Stomach (tissue), 9 donors: ENCODE results near the gene BTBD3. TPM values are rescaled to one million over a fixed set of nuclear protein-coding genes. Genes with fewer than 3 reads are reported as not detected.

Source experiments
- DNase-seq, 2 donors: peaks; one replicate each; pipeline versions ENCODE4 v3.0.0 to v3.0.0-alpha.2; 2013 to 2019
- H3K27ac ChIP-seq, 5 donors: fragments of 200-600 bp in 4 of 5; sonication (generic) in 4 of 5; one replicate each; pipeline ENCODE4 v1.5.1; 2013 to 2019; ENCODE audit warnings: mild to moderate bottlenecking in 1 of 5, moderate library complexity in 1 of 5
- H3K27me3 ChIP-seq, 3 donors: fragments of 200-600 bp; sonication (generic); one replicate each; pipeline ENCODE4 v1.5.1; 2017 to 2019; ENCODE audit warnings: mixed run types in 1 of 3
- H3K36me3 ChIP-seq, 4 donors: fragments of 200-600 bp; sonication (generic); 1 replicate in 3 of 4; 2 replicates in 1 of 4; pipeline ENCODE4 v1.5.1; 2016 to 2019
- H3K4me1 ChIP-seq, 4 donors: fragments of 200-600 bp; sonication (generic); one replicate each; pipeline ENCODE4 v1.5.1; 2016 to 2019
- H3K4me3 ChIP-seq, 4 donors: fragments of 200-600 bp; sonication (generic) in 3 of 4; one replicate each; pipeline ENCODE4 v1.5.1; 2016 to 2019; ENCODE audit warnings: mild to moderate bottlenecking in 1 of 4
- H3K9me3 ChIP-seq, 4 donors: fragments of 200-600 bp; sonication (generic); one replicate each; pipeline ENCODE4 v1.5.1; 2016 to 2019
- EP300 ChIP-seq: sonication (generic); formaldehyde crosslinking; IDR thresholded peaks from one replicate; pipeline ENCODE4 v1.6.1; 2017; ENCODE audit warnings: antibody characterized with exemption
- POLR2A ChIP-seq, 4 donors: fragments of 450-650 bp; IDR thresholded peaks; one replicate each; pipeline ENCODE4 v1.6.1; 2016; ENCODE audit warnings: antibody characterized with exemption in 4 of 4, control low read depth in 2 of 4, mild to moderate bottlenecking in 1 of 4, moderate library complexity in 1 of 4
- POLR2AphosphoS5 ChIP-seq, 3 donors: sonication (generic); formaldehyde crosslinking; IDR thresholded peaks; one replicate each; pipeline ENCODE4 v1.6.1; 2016; ENCODE audit warnings: antibody characterized with exemption in 3 of 3
- WGBS, 5 donors: extraction: QIAGEN DNeasy Blood & Tissue Kit in 3 of 5; methylation state at CpG; one replicate each; pipeline versions ENCODE4 v1.1.5 to v1.1.7; 2013 to 2018; 5-methylcytosine and 5-hydroxymethylcytosine counted together
- intact Hi-C: fragments of 100-400 bp; cut with DNase I; formaldehyde crosslinking; loops from one replicate; pipeline ENCODE4 v1.15.1; 2023; ENCODE audit warnings: low total_unique reads
- polyA plus RNA-seq, 3 donors: library from polyadenylated mRNA; stranded (reverse); fragments of 200-250 nt; gene quantifications; one replicate each; pipeline ENCODE4 v1.2.3, GENCODE V29; 2013
- total RNA-seq, 5 donors: library from RNA; depleted of rRNA; stranded (reverse); fragments of >200 nt; gene quantifications; one replicate each; pipeline versions ENCODE4 v1.1.0 to v1.2.3, GENCODE V29; 2014 to 2016
- TF ChIP-seq, protein P1 (sequence below), 7 experiments: fragments of 450-650 bp in 4 of 7; fragments of 200-600 bp in 3 of 7; sonication (generic) in 3 of 7; IDR thresholded peaks; one replicate each; pipeline ENCODE4 v1.5.1; 2016 to 2019; ENCODE audit warnings: antibody characterized with exemption in 7 of 7, control low read depth in 2 of 7, mild to moderate bottlenecking in 1 of 7
- donor health status: healthy with polysubstance abuse.
- donor health status: Bipolar disorder and iron deficiency.
- donor health status: healthy.

The BTBD3 gene
- total and polyA plus RNA-seq, 8 donors, result 10.7 to 147 (median 26.7) TPM

DNA sequence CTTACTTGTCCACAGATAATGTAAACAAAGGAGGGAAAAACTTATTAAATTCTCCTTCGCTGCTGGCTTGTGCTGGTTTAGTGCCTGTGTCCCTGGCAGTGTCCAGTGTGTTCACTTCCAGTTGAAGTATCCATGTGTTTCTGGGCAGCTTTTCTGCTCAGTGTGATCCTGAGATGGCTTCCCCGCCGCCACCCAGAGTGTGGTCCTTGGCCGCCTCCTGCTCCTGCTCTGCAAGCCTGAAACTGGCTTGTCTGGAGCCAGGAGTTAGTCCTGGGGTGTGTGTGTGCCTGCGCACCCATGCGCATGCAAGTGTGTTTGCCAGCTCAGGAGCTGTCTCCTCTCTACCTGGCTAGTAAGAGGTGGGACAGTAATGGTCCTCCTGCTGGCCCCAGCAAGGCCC is 7.2 kb downstream of the BTBD3 start:
- no peak overlapping the region for H3K4me3 ChIP-seq
- H3K9me3 ChIP-seq, result no peaks in the 10 kb centered on the region
- peaks cover 0 to 62% (median 26%) of the 10 kb centered on the region in 4 donors for H3K4me1 ChIP-seq
- intact Hi-C loops, result no loop called here
- H3K27ac ChIP-seq, result no peak overlapping the region
- H3K27me3 ChIP-seq, result no peaks in the 10 kb centered on the region
- WGBS, 5 donors, result 81 to 89% (median 87%) methylated on average over 5 to 6 of the region's 6 CpGs
- no peak for DNase-seq
- TF ChIP-seq POLR2AphosphoS5 (IDR thresholded peaks at IDR 0.05), result no peak
- TF ChIP-seq EP300, result no peak
- no peak for TF ChIP-seq POLR2A (IDR thresholded peaks at IDR 0.05)
- TF ChIP-seq, protein P1, sequence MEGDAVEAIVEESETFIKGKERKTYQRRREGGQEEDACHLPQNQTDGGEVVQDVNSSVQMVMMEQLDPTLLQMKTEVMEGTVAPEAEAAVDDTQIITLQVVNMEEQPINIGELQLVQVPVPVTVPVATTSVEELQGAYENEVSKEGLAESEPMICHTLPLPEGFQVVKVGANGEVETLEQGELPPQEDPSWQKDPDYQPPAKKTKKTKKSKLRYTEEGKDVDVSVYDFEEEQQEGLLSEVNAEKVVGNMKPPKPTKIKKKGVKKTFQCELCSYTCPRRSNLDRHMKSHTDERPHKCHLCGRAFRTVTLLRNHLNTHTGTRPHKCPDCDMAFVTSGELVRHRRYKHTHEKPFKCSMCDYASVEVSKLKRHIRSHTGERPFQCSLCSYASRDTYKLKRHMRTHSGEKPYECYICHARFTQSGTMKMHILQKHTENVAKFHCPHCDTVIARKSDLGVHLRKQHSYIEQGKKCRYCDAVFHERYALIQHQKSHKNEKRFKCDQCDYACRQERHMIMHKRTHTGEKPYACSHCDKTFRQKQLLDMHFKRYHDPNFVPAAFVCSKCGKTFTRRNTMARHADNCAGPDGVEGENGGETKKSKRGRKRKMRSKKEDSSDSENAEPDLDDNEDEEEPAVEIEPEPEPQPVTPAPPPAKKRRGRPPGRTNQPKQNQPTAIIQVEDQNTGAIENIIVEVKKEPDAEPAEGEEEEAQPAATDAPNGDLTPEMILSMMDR (IDR thresholded peaks at IDR 0.05), result no peak
- H3K36me3 ChIP-seq, result peaks cover 11 to 41% (median 38%) of the 10 kb centered on the region in 4 donors

DNA sequence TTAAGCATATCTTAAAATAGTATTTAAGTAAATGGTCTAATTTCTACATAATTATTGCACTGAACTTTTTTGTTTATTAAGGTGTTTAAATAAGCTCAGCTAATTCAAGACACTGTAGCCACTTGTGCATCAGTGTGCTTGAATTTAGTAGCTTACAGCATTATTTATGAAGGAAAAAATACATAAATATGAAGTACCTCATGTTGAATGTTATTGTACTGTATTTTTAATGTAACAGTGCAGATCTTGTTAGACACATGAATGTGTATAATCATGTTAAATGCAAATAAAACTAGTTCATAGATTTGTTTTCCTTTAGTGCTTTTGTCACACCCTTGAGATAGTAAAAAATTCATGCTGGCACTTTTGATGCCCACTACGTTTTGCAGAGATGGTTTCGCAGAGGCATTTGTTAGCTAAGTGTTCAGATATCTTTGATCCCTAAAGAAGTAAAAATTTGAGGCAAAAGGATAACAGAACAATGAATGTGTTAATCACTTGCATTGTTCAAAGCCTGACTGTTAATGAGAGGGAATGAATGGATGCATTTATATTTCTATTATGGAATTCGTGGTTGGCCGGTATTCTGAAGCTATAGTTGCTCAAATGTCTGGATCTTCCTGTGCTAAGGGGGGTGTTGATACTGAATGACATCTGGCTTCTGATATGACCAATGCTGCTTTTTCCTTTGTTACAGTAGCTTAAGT is 8.8 kb downstream of the BTBD3 start:
- no peak for DNase-seq
- H3K27me3 ChIP-seq, result no peaks in the 10 kb centered on the region
- H3K4me3 ChIP-seq, result no peak overlapping the region
- TF ChIP-seq POLR2AphosphoS5 (IDR thresholded peaks at IDR 0.05) (no peak), POLR2A (IDR thresholded peaks at IDR 0.05) (no peak), EP300 (no peak)
- TF ChIP-seq, protein P1 (IDR thresholded peaks at IDR 0.05), result no peak
- peaks cover 11 to 41% (median 38%) of the 10 kb centered on the region in 4 donors for H3K36me3 ChIP-seq
- peaks cover 0 to 47% (median 21%) of the 10 kb centered on the region in 4 donors for H3K4me1 ChIP-seq
- 72 to 82% (median 75%) methylated on average over 4 of the region's 4 CpGs for WGBS, 5 donors
- H3K9me3 ChIP-seq, result no peaks in the 10 kb centered on the region
- no peak overlapping the region for H3K27ac ChIP-seq
- intact Hi-C loops, result no loop called here

DNA sequence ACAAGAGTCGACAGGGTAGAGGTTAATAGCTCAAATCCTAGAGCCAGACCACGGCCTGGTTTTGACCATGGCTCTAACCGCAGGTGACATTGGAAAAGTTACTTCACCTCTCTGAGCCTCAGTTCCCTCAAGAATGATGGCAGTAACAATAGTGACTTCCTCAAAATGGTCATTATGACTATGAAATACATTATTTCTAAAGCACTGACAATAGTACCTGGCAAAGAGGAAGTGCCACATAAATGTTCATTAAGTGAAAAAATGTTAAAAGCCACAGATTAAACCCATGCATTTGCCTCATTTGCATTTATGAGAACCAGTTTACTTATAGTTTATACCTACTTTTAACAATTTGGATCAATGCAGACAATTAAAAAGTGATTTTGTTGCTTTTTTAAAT is 12.3 kb downstream of the BTBD3 start:
- intact Hi-C loops, result no loop called here
- 88 to 93% (median 91%) methylated on average over 3 of the region's 3 CpGs for WGBS, 5 donors
- Histone ChIP-seq H3K9me3 (no peaks in the 10 kb centered on the region), H3K27me3 (no peaks in the 10 kb centered on the region), H3K27ac (no peak overlapping the region), H3K4me1 (peaks cover 0 to 17% (median 7%) of the 10 kb centered on the region in 4 donors), H3K36me3 (peaks cover 0 to 21% (median 19%) of the 10 kb centered on the region in 4 donors), H3K4me3 (no peak overlapping the region)
- TF ChIP-seq EP300, result no peak
- DNase-seq, result no peak

DNA sequence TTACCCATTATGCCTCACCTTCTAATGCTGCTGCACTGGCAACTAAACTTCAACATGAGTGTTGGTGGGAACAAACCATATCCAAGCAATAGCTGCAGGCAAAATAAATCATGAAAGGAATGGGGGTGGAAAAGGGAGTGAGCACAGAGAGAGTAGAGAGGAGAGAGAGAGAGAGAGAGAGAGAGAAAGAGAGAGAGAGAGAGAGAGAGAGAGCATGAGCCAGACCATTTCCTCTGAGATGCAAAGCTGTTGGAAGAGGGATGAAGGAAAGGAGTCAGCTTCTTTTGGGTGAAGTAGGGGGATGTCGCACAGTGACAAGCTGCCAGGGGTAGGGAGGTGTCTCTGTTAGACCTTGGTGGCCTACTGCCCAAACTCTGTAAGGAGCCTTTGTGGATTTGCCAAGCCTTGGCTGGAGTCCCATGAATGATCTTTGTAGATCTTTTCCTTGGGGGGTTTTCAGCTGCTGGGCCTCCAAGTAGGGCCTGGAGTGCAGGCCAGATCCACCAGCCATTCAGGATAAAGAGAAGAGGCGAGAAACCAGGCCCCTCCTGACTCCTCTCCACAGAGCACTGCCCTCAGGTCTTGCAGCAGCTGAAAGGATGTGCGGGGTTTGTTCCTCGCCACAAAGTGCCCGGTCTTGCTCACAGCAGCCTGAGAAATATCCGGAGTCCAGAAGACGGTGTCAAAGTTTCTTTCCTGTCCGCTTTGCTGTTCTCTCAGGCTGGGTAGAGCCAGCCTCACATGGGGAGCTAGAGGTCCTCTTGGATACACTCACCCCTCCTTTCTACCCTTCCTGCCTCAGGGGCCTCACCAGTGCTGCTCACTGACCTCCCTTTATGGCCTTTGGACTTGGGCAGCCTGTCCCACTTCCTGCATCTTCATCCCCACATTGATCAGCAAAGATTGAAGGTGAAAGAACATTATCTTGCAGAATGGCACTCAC is 17.8 kb downstream of the BTBD3 start:
- WGBS, 5 donors, result 83 to 93% (median 88%) methylated on average over 8 of the region's 8 CpGs
- intact Hi-C loops, result no loop called here

DNA sequence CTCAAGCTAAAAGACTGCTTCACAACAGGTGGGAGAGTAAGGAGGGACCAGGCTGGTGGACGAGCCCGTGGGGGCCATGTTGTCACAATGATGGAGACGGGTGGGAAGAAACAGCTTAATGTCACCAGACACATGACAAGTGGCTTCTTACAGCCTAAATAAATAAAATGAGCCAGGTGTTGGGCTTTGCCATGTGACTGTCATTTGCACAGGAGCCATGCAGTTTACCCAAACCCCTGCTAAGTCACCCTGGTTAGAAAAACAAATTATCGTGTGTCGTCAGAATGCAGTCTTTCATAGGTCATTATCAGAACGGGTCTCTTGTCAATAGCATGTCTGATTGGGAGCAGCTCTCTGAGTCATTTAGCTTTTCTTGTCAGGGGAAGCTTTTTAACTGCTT is 18.5 kb downstream of the BTBD3 start:
- H3K4me3 ChIP-seq, result no peak overlapping the region
- H3K36me3 ChIP-seq, result no peaks in the 10 kb centered on the region
- H3K27me3 ChIP-seq, result no peaks in the 10 kb centered on the region
- H3K27ac ChIP-seq, result no peak overlapping the region
- WGBS, 5 donors, result 43 to 67% (median 54%) methylated on average over 6 of the region's 6 CpGs
- H3K4me1 ChIP-seq, result no peaks in the 10 kb centered on the region
- DNase-seq, result no peak
- no peaks in the 10 kb centered on the region for H3K9me3 ChIP-seq
- TF ChIP-seq POLR2A (IDR thresholded peaks at IDR 0.05) (no peak), POLR2AphosphoS5 (IDR thresholded peaks at IDR 0.05) (no peak), EP300 (no peak)
- TF ChIP-seq, protein P1 (IDR thresholded peaks at IDR 0.05), result no peak
- intact Hi-C loops, result no loop called here

More for the DNA sequence above, 17.8 kb downstream of the BTBD3 start:
- no peak overlapping the region for H3K4me3 ChIP-seq
- H3K4me1 ChIP-seq, result peaks cover 0 to 2% (median 0%) of the 10 kb centered on the region in 4 donors
- H3K36me3 ChIP-seq, result no peaks in the 10 kb centered on the region
- TF ChIP-seq POLR2AphosphoS5 (IDR thresholded peaks at IDR 0.05), result no peak
- H3K9me3 ChIP-seq, result no peaks in the 10 kb centered on the region
- H3K27me3 ChIP-seq, result no peaks in the 10 kb centered on the region
- DNase-seq, result no peak
- no peak overlapping the region for H3K27ac ChIP-seq
